ENCODE measurements around the gene TSC22D1. TPM values are rescaled to one million over a fixed set of nuclear protein-coding genes. Genes with fewer than 3 reads are reported as not detected.

The TSC22D1 gene
- total RNA-seq, 3 donors from 2014 or later = 3.9 to 5.6 (median 4.8) TPM

Other genes with a start within 250 kb of the TSC22D1 start
- gene SERP2, start 202.5 kb downstream of the TSC22D1 start, total RNA-seq = under 1 TPM in 2 of 3 donors, not detected in 1; 0.63 to 0.76 TPM

Data from activated T-cell treated with anti-CD3 and anti-CD28 coated beads, Interleukin-2, amount 50 U/mL, for 4 hours (primary cell).